ENCODE data around the gene RCAN1. TPM values are rescaled to one million over a fixed set of nuclear protein-coding genes. Genes with fewer than 3 reads are reported as not detected.

RCAN1 gene
- total and polyA plus RNA-seq, 4 donors, result 26.7 to 67.9 (median 46.7) TPM

- no peak overlapping the region for H3K27ac ChIP-seq (ENCODE audit: low read depth in 1 of 2, low read length in 2 of 2)
- no peaks in the 10 kb centered on the region for H3K36me3 ChIP-seq (ENCODE audit: control insufficient read depth in 4 of 4, insufficient read depth in 3 of 4, low read depth in 1 of 4, low read length in 3 of 4)
- H3K4me1 ChIP-seq (ENCODE audit: control insufficient read depth in 4 of 4, insufficient read depth in 4 of 4, low read length in 3 of 4), result peaks cover 0 to 5% (median 4%) of the 10 kb centered on the region in 4 donors
- H3K4me3 ChIP-seq (ENCODE audit: low read depth in 1 of 3, low read length in 3 of 3), result no peak overlapping the region
- no peak for DNase-seq (ENCODE audit: low spot score)
- H3K9me3 ChIP-seq (ENCODE audit: control insufficient read depth in 4 of 4, low read length in 3 of 4), result no peaks in the 10 kb centered on the region
- 76% methylated on average over 5 of the region's 5 CpGs for WGBS
- TF ChIP-seq, protein P1, sequence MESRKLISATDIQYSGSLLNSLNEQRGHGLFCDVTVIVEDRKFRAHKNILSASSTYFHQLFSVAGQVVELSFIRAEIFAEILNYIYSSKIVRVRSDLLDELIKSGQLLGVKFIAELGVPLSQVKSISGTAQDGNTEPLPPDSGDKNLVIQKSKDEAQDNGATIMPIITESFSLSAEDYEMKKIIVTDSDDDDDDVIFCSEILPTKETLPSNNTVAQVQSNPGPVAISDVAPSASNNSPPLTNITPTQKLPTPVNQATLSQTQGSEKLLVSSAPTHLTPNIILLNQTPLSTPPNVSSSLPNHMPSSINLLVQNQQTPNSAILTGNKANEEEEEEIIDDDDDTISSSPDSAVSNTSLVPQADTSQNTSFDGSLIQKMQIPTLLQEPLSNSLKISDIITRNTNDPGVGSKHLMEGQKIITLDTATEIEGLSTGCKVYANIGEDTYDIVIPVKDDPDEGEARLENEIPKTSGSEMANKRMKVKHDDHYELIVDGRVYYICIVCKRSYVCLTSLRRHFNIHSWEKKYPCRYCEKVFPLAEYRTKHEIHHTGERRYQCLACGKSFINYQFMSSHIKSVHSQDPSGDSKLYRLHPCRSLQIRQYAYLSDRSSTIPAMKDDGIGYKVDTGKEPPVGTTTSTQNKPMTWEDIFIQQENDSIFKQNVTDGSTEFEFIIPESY (IDR thresholded peaks at IDR 0.05), result no peak
- no peak for TF ChIP-seq NR2F2 (IDR thresholded peaks at IDR 0.05)
- TF ChIP-seq RXRA (IDR thresholded peaks at IDR 0.05), result no peak
- no peak for TF ChIP-seq EGR1 (IDR thresholded peaks at IDR 0.05; ENCODE audit: low read depth in 2 of 2)
- no peak for TF ChIP-seq TAF1 (conservative IDR thresholded peaks at IDR 0.05)
- TF ChIP-seq YY1 (IDR thresholded peaks at IDR 0.05), result no peak
- TF ChIP-seq HNF4G (IDR thresholded peaks at IDR 0.05), result no peak
- no peak for TF ChIP-seq ATF3 (IDR thresholded peaks at IDR 0.05)
- TF ChIP-seq RAD21 (IDR thresholded peaks at IDR 0.05), result no peak
- no peak for TF ChIP-seq GABPA (IDR thresholded peaks at IDR 0.05 in 1 of 2, conservative IDR thresholded peaks at IDR 0.05 in 1 of 2)
- no peak for TF ChIP-seq HNF4A (conservative IDR thresholded peaks at IDR 0.05)
- no peak for TF ChIP-seq JUND (IDR thresholded peaks at IDR 0.05)
- no peak for TF ChIP-seq MAX (IDR thresholded peaks at IDR 0.05)
- TF ChIP-seq FOXA2 (IDR thresholded peaks at IDR 0.05), result no peak
- no peak for TF ChIP-seq REST (IDR thresholded peaks at IDR 0.05)
- no peak for TF ChIP-seq SP1 (IDR thresholded peaks at IDR 0.05)
- TF ChIP-seq, protein P2, sequence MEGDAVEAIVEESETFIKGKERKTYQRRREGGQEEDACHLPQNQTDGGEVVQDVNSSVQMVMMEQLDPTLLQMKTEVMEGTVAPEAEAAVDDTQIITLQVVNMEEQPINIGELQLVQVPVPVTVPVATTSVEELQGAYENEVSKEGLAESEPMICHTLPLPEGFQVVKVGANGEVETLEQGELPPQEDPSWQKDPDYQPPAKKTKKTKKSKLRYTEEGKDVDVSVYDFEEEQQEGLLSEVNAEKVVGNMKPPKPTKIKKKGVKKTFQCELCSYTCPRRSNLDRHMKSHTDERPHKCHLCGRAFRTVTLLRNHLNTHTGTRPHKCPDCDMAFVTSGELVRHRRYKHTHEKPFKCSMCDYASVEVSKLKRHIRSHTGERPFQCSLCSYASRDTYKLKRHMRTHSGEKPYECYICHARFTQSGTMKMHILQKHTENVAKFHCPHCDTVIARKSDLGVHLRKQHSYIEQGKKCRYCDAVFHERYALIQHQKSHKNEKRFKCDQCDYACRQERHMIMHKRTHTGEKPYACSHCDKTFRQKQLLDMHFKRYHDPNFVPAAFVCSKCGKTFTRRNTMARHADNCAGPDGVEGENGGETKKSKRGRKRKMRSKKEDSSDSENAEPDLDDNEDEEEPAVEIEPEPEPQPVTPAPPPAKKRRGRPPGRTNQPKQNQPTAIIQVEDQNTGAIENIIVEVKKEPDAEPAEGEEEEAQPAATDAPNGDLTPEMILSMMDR (IDR thresholded peaks at IDR 0.05; ENCODE audit: low read depth, low read length, missing input control), result no peak
- TF ChIP-seq FOXA1 (IDR thresholded peaks at IDR 0.05), result no peak
- no peaks in the 10 kb centered on the region for H3K27me3 ChIP-seq (ENCODE audit: control insufficient read depth in 4 of 4, insufficient read depth in 4 of 4, low read length in 3 of 4)
- no peak overlapping the region for H3K9ac ChIP-seq (ENCODE audit: low read depth in 1 of 2, low read length in 2 of 2)
Observed at GRCh38 chr21:34576041-34576511, 38.8 kb downstream of the RCAN1 start.

Data from liver (tissue), 9 donors.